ENCODE data around the gene LTN1.
A peak's percentile ranks its signal among the peaks of the same experiment; 100 is the strongest.
"Not testable (repeated sequence)": the region's sequence is repeated elsewhere in the genome, so short reads cannot be mapped to it uniquely, and the experiment has no call there.

LTN1 gene
- 128 to 132 reads per million in 2 experiments for total RNA-seq

- peak; percentile 98 for DNase-seq (ENCODE audit: low read depth)
Observed at GRCh38 chr21:28992526-28993292, at the start of gene LTN1. Gene LTN1 (minus strand): TSS chr21:28992877. CDS start chr21:28992805, 72 bp downstream.

GRCh38 chr21:29034678-29035077, 42.0 kb upstream of the LTN1 start:
- no peak for DNase-seq (ENCODE audit: low read depth)

- DNase-seq (ENCODE audit: low read depth): no peak
Observed at GRCh38 chr21:29033871-29034270, 41.2 kb upstream of the LTN1 start.

GRCh38 chr21:29033301-29033700, 40.6 kb upstream of the LTN1 start:
- DNase-seq (ENCODE audit: low read depth): no peak

- no peak for DNase-seq (ENCODE audit: low read depth)
Observed at GRCh38 chr21:29030909-29031308, 38.2 kb upstream of the LTN1 start.

- DNase-seq (ENCODE audit: low read depth): no peak
Observed at GRCh38 chr21:29029524-29029923, 36.8 kb upstream of the LTN1 start.

GRCh38 chr21:29025328-29025713, 32.6 kb upstream of the LTN1 start:
- DNase-seq (ENCODE audit: low read depth): no peak

GRCh38 chr21:29024474-29025327, 32.0 kb upstream of the LTN1 start, which contains the start of gene USP16:
Gene USP16 (plus strand): TSS chr21:29024668. CDS start chr21:29027914, 3,246 bp downstream.
- peak; percentile 90 for DNase-seq (ENCODE audit: low read depth)

- DNase-seq (ENCODE audit: low read depth): no peak
Observed at GRCh38 chr21:29022166-29022565, 29.5 kb upstream of the LTN1 start.

GRCh38 chr21:29018540-29018939, 25.9 kb upstream of the LTN1 start:
- no peak for DNase-seq (ENCODE audit: low read depth)

- no peak for DNase-seq (ENCODE audit: low read depth)
Observed at GRCh38 chr21:29017639-29018237, 25.1 kb upstream of the LTN1 start.

- not testable (repeated sequence) for DNase-seq (ENCODE audit: low read depth)
Observed at GRCh38 chr21:29011236-29011635, 18.6 kb upstream of the LTN1 start.

- DNase-seq (ENCODE audit: low read depth): no peak
Observed at GRCh38 chr21:29008367-29008766, 15.7 kb upstream of the LTN1 start.

- no peak for DNase-seq (ENCODE audit: low read depth)
Observed at GRCh38 chr21:29007810-29008209, 15.1 kb upstream of the LTN1 start.

GRCh38 chr21:29007135-29007534, 14.5 kb upstream of the LTN1 start:
- no peak for DNase-seq (ENCODE audit: low read depth)

- no peak for DNase-seq (ENCODE audit: low read depth)
Observed at GRCh38 chr21:29005696-29006095, 13.0 kb upstream of the LTN1 start.

GRCh38 chr21:29002442-29003144, 9.9 kb upstream of the LTN1 start:
- peak; percentile 94 for DNase-seq (ENCODE audit: low read depth)

GRCh38 chr21:28993293-28993629, 584 bp upstream of the LTN1 start:
- no peak for DNase-seq (ENCODE audit: low read depth)

GRCh38 chr21:28991861-28992525, 684 bp downstream of the LTN1 start:
- no peak for DNase-seq (ENCODE audit: low read depth)

- not testable (repeated sequence) for DNase-seq (ENCODE audit: low read depth)
Observed at GRCh38 chr21:28988146-28988545, 4.5 kb downstream of the LTN1 start.

- no peak for DNase-seq (ENCODE audit: low read depth)
Observed at GRCh38 chr21:28986677-28987076, 6.0 kb downstream of the LTN1 start.

Data from T follicular helper cell (primary cell).